Mononuclear cell (primary cell): ENCODE data around the gene METRN. TPM values are rescaled to one million over a fixed set of nuclear protein-coding genes. Genes with fewer than 3 reads are reported as not detected.
"Not testable (repeated sequence)": the region's sequence is repeated elsewhere in the genome, so short reads cannot be mapped to it uniquely, and the experiment has no call there.

Experiments
- H3K27me3 ChIP-seq: 2 replicates; pipeline ENCODE4 v1.6.0; 2011; ENCODE audit warnings: low read length, control low read depth; ENCODE audit not compliant: insufficient read depth
- H3K4me1 ChIP-seq: 2 replicates; pipeline ENCODE4 v1.5.1; 2011; ENCODE audit warnings: mild to moderate bottlenecking, low read length, control low read depth; ENCODE audit not compliant: insufficient read depth
- H3K4me3 ChIP-seq: 2 replicates; pipeline ENCODE4 v1.5.1; 2011; ENCODE audit warnings: mild to moderate bottlenecking, low read length, moderate library complexity
- H3K9me3 ChIP-seq: 2 replicates; pipeline ENCODE4 v1.5.1; 2011; ENCODE audit warnings: low read depth, mild to moderate bottlenecking, control low read depth, low read length
- total RNA-seq: library from RNA; depleted of rRNA; stranded (reverse); fragments of >200 nt; gene quantifications from one replicate; pipeline ENCODE4 v1.2.3, GENCODE V29; 2012

The METRN gene
- total RNA-seq, 1 donor: 4.8 TPM

- no peak overlapping the region for H3K4me3 ChIP-seq
- H3K27me3 ChIP-seq: no peaks in the 10 kb centered on the region
- H3K4me1 ChIP-seq: peaks cover 19% of the 10 kb centered on the region
- H3K9me3 ChIP-seq: no peaks in the 10 kb centered on the region
Observed at GRCh38 chr16:736936-737481, 22.1 kb downstream of the METRN start.

- Histone ChIP-seq H3K9me3 (no peaks in the 10 kb centered on the region), H3K4me1 (peaks cover 19% of the 10 kb centered on the region), H3K4me3 (peak overlapping the region; percentile 76), H3K27me3 (no peaks in the 10 kb centered on the region)
Observed at GRCh38 chr16:739560-740458, 24.9 kb downstream of the METRN start.

GRCh38 chr16:740459-740763 is 25.5 kb downstream of the METRN start:
- H3K4me1 ChIP-seq: peaks cover 19% of the 10 kb centered on the region
- no peaks in the 10 kb centered on the region for H3K27me3 ChIP-seq
- no peaks in the 10 kb centered on the region for H3K9me3 ChIP-seq
- H3K4me3 ChIP-seq: peak overlapping the region; percentile 76

- peaks cover 19% of the 10 kb centered on the region for H3K4me1 ChIP-seq
- H3K4me3 ChIP-seq: peak within 1 kb of the TSS; percentile 76
Observed at GRCh38 chr16:740764-741505, 26.0 kb downstream of the METRN start, which contains the start of gene CIAO3. Gene CIAO3, minus strand, starts transcription at chr16:740997. Its CDS starts 12 bp downstream, at chr16:740985.

GRCh38 chr16:741986-742629 is 27.2 kb downstream of the METRN start:
- no peak overlapping the region for H3K4me3 ChIP-seq
- peaks cover 19% of the 10 kb centered on the region for H3K4me1 ChIP-seq
- no peaks in the 10 kb centered on the region for H3K9me3 ChIP-seq
- no peaks in the 10 kb centered on the region for H3K27me3 ChIP-seq

More at GRCh38 chr16:740764-741505, 26.0 kb downstream of the METRN start, which contains the start of gene CIAO3:
- Histone ChIP-seq H3K9me3 (no peaks in the 10 kb centered on the region), H3K27me3 (no peaks in the 10 kb centered on the region)

- H3K4me1 ChIP-seq: peaks cover 19% of the 10 kb centered on the region
- H3K4me3 ChIP-seq, H3K9me3 ChIP-seq, H3K27me3 ChIP-seq: not testable (repeated sequence)
Observed at GRCh38 chr16:742894-743293, 28.0 kb downstream of the METRN start.

- Histone ChIP-seq H3K4me3 (no peak overlapping the region), H3K4me1 (peaks cover 19% of the 10 kb centered on the region), H3K27me3 (no peaks in the 10 kb centered on the region), H3K9me3 (no peaks in the 10 kb centered on the region)
Observed at GRCh38 chr16:743794-744500, 29.0 kb downstream of the METRN start.

GRCh38 chr16:745739-746138 is 30.8 kb downstream of the METRN start:
- H3K4me3 ChIP-seq: no peak overlapping the region
- no peaks in the 10 kb centered on the region for H3K27me3 ChIP-seq
- no peaks in the 10 kb centered on the region for H3K9me3 ChIP-seq
- H3K4me1 ChIP-seq: peaks cover 6% of the 10 kb centered on the region

GRCh38 chr16:746637-747036 is 31.7 kb downstream of the METRN start:
- H3K4me3 ChIP-seq: no peak overlapping the region
- H3K27me3 ChIP-seq: no peaks in the 10 kb centered on the region
- no peaks in the 10 kb centered on the region for H3K4me1 ChIP-seq
- H3K9me3 ChIP-seq: no peaks in the 10 kb centered on the region

- Histone ChIP-seq H3K9me3 (no peaks in the 10 kb centered on the region), H3K4me1 (no peaks in the 10 kb centered on the region), H3K27me3 (no peaks in the 10 kb centered on the region), H3K4me3 (no peak overlapping the region)
Observed at GRCh38 chr16:747978-748746, 33.2 kb downstream of the METRN start.

GRCh38 chr16:749010-749409 is 34.1 kb downstream of the METRN start:
- peaks cover 2% of the 10 kb centered on the region for H3K4me1 ChIP-seq
- H3K4me3 ChIP-seq: no peak overlapping the region
- H3K9me3 ChIP-seq: no peaks in the 10 kb centered on the region

GRCh38 chr16:750485-750884 is 35.6 kb downstream of the METRN start:
- Histone ChIP-seq H3K4me1 (peaks cover 17% of the 10 kb centered on the region), H3K4me3 (no peak overlapping the region), H3K9me3 (no peaks in the 10 kb centered on the region), H3K27me3 (no peaks in the 10 kb centered on the region)

More at GRCh38 chr16:749010-749409, 34.1 kb downstream of the METRN start:
- no peaks in the 10 kb centered on the region for H3K27me3 ChIP-seq

GRCh38 chr16:751152-752006 is 36.5 kb downstream of the METRN start:
- H3K4me3 ChIP-seq: no peak overlapping the region
- H3K4me1 ChIP-seq: peaks cover 19% of the 10 kb centered on the region

More at GRCh38 chr16:751152-752006, 36.5 kb downstream of the METRN start:
- H3K9me3 ChIP-seq: no peaks in the 10 kb centered on the region
- H3K27me3 ChIP-seq: no peaks in the 10 kb centered on the region
